ENCODE results near the gene S100G. TPM values are rescaled to one million over a fixed set of nuclear protein-coding genes. Genes with fewer than 3 reads are reported as not detected.

The S100G gene
- polyA plus RNA-seq, 4 donors: not detected

- no peak for DNase-seq (ENCODE audit: low read depth in 4 of 4, low spot score in 2 of 4)
These were observed 3.4 kb upstream of the S100G start for GRCh38 chrX:16646366-16647138.

GRCh38 chrX:16651391-16652024 lies 1.6 kb downstream of the S100G start:
- no peak for DNase-seq (ENCODE audit: low read depth in 4 of 4, low spot score in 2 of 4)

GRCh38 chrX:16653424-16653823 lies 3.5 kb downstream of the S100G start:
- DNase-seq (ENCODE audit: low read depth in 4 of 4, low spot score in 2 of 4): no peak

GRCh38 chrX:16654093-16654492 lies 4.1 kb downstream of the S100G start:
- no peak for DNase-seq (ENCODE audit: low read depth in 4 of 4, low spot score in 2 of 4)

GRCh38 chrX:16658284-16658683 lies 8.3 kb downstream of the S100G start:
- no peak for DNase-seq (ENCODE audit: low read depth in 4 of 4, low spot score in 2 of 4)

GRCh38 chrX:16659321-16659720 lies 9.4 kb downstream of the S100G start:
- DNase-seq (ENCODE audit: low read depth in 4 of 4, low spot score in 2 of 4): no peak

GRCh38 chrX:16661495-16661894 lies 11.5 kb downstream of the S100G start:
- no peak for DNase-seq (ENCODE audit: low read depth in 4 of 4, low spot score in 2 of 4)

GRCh38 chrX:16662402-16662801 lies 12.4 kb downstream of the S100G start:
- DNase-seq (ENCODE audit: low read depth in 4 of 4, low spot score in 2 of 4): no peak

GRCh38 chrX:16664074-16664473 lies 14.1 kb downstream of the S100G start:
- DNase-seq (ENCODE audit: low read depth in 4 of 4, low spot score in 2 of 4): no peak

- DNase-seq (ENCODE audit: low read depth in 4 of 4, low spot score in 2 of 4): no peak
These were observed 14.7 kb downstream of the S100G start for GRCh38 chrX:16664626-16665025.

GRCh38 chrX:16665089-16665488 lies 15.1 kb downstream of the S100G start:
- no peak for DNase-seq (ENCODE audit: low read depth in 4 of 4, low spot score in 2 of 4)

- DNase-seq (ENCODE audit: low read depth in 4 of 4, low spot score in 2 of 4): no peak
These were observed 16.6 kb downstream of the S100G start for GRCh38 chrX:16666541-16666940.

- peak in 3 of 4 donors; percentile 3 to 25 (median 11) for DNase-seq (ENCODE audit: low read depth in 4 of 4, low spot score in 2 of 4)
These were observed 21.0 kb downstream of the S100G start for GRCh38 chrX:16671005-16671404.

- DNase-seq (ENCODE audit: low read depth in 4 of 4, low spot score in 2 of 4): no peak
These were observed 28.7 kb downstream of the S100G start for GRCh38 chrX:16678689-16679088.

GRCh38 chrX:16683007-16683664 lies 33.2 kb downstream of the S100G start:
- no peak for DNase-seq (ENCODE audit: low read depth in 4 of 4, low spot score in 2 of 4)

GRCh38 chrX:16687514-16687913 lies 37.6 kb downstream of the S100G start:
- no peak for DNase-seq (ENCODE audit: low read depth in 4 of 4, low spot score in 2 of 4)

GRCh38 chrX:16695079-16695676 lies 45.2 kb downstream of the S100G start:
- DNase-seq (ENCODE audit: low read depth in 4 of 4, low spot score in 2 of 4): peak in 1 of 4 donors; percentile 8

GRCh38 chrX:16696956-16697355 lies 47.0 kb downstream of the S100G start:
- no peak for DNase-seq (ENCODE audit: low read depth in 4 of 4, low spot score in 2 of 4)

GRCh38 chrX:16699389-16699788 lies 49.4 kb downstream of the S100G start:
- DNase-seq (ENCODE audit: low read depth in 4 of 4, low spot score in 2 of 4): no peak

- no peak for DNase-seq (ENCODE audit: low read depth in 4 of 4, low spot score in 2 of 4)
These were observed 50.8 kb downstream of the S100G start for GRCh38 chrX:16700734-16701133.
